Measurements from ENCODE around the gene SEBOX. TPM values are rescaled to one million over a fixed set of nuclear protein-coding genes. Genes with fewer than 3 reads are reported as not detected.
A peak's percentile ranks its signal among the peaks of the same experiment; 100 is the strongest.
"Not testable (repeated sequence)": the region's sequence is repeated elsewhere in the genome, so short reads cannot be mapped to it uniquely, and the experiment has no call there.

SEBOX gene
- total RNA-seq, 1 donor: not detected

GRCh38 chr17:28343491-28343932 is 21.5 kb downstream of the SEBOX start:
- H3K4me1 ChIP-seq (ENCODE audit: insufficient read depth, low read length): no peaks in the 10 kb centered on the region
- no peaks in the 10 kb centered on the region for H3K9me3 ChIP-seq (ENCODE audit: low read depth, low read length)
- H3K27me3 ChIP-seq (ENCODE audit: insufficient read depth, low read length): no peaks in the 10 kb centered on the region

DNA sequence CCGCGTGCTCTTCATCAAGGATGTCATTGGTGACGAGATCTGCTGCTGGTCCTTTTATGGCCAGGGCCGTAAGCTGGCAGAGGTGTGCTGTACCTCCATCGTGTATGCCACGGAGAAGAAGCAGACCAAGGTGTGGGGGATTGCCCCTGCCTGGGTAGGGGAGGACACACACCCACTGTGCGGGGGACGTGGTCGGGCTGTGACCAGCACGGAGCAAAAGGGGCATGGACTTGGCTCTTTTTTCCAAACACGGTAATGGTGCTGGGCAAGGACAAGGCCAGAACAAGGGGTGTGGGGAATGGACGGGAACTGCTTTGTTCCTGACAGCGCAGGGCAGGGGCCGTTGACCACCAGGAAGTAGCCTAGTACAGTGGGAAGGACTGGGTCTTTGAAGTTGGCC is 22.7 kb downstream of the SEBOX start:
- Histone ChIP-seq H3K27me3 (ENCODE audit: insufficient read depth, low read length) (no peaks in the 10 kb centered on the region), H3K9me3 (ENCODE audit: low read depth, low read length) (no peaks in the 10 kb centered on the region), H3K4me1 (ENCODE audit: insufficient read depth, low read length) (no peaks in the 10 kb centered on the region), H3K4me3 (ENCODE audit: low read length) (no peak overlapping the region)

More at GRCh38 chr17:28343491-28343932, 21.5 kb downstream of the SEBOX start:
- no peak overlapping the region for H3K4me3 ChIP-seq (ENCODE audit: low read length)

GRCh38 chr17:28341516-28341915 is 23.5 kb downstream of the SEBOX start:
- H3K27me3 ChIP-seq (ENCODE audit: insufficient read depth, low read length): no peaks in the 10 kb centered on the region
- H3K4me3 ChIP-seq (ENCODE audit: low read length): no peak overlapping the region

DNA sequence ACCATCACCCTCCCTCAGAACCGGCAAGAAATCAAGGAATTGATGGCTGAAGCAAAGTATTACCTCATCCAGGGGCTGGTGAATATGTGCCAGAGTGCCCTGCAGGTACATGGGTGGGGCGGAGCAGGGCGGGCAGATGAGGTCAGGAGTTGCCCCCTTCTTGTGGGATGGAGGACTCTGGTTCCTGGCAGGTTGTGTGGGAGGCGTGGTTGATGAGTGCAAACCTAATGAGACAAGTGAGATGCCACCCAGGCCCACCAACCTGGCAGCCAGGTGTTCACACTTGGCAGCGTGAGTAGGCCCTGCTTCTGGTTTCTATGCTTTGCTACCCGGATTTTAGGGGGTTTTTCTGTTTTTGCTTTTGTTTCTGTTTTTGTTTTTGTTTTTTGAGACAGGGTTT is 24.6 kb downstream of the SEBOX start:
- Histone ChIP-seq H3K27me3 (ENCODE audit: insufficient read depth, low read length) (no peaks in the 10 kb centered on the region), H3K4me3 (ENCODE audit: low read length) (no peak overlapping the region), H3K9me3 (ENCODE audit: low read depth, low read length) (no peaks in the 10 kb centered on the region), H3K4me1 (ENCODE audit: insufficient read depth, low read length) (peaks cover 14% of the 10 kb centered on the region)

More at GRCh38 chr17:28341516-28341915, 23.5 kb downstream of the SEBOX start:
- peaks cover 8% of the 10 kb centered on the region for H3K4me1 ChIP-seq (ENCODE audit: insufficient read depth, low read length)
- no peaks in the 10 kb centered on the region for H3K9me3 ChIP-seq (ENCODE audit: low read depth, low read length)

DNA sequence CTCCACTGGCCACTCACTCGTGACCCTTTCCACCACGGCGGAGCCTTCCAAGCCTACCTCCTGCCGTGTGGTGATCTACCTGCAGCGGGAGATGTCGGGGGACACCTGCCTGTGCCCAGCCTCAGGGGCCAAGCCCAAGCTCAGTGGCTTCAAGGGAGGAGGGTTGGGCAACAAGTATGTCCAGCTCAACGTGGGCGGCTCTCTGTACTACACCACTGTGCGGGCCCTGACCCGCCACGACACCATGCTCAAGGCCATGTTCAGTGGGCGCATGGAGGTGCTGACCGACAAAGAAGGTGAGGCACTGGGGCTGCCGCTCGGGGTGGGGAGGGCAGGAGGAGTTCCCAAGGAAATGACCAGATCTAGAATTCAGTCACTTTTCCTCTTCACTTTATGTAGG is 25.6 kb downstream of the SEBOX start:
- Histone ChIP-seq H3K27me3 (ENCODE audit: insufficient read depth, low read length) (no peaks in the 10 kb centered on the region), H3K9me3 (ENCODE audit: low read depth, low read length) (no peaks in the 10 kb centered on the region), H3K4me3 (ENCODE audit: low read length) (no peak overlapping the region), H3K4me1 (ENCODE audit: insufficient read depth, low read length) (peaks cover 20% of the 10 kb centered on the region)

DNA sequence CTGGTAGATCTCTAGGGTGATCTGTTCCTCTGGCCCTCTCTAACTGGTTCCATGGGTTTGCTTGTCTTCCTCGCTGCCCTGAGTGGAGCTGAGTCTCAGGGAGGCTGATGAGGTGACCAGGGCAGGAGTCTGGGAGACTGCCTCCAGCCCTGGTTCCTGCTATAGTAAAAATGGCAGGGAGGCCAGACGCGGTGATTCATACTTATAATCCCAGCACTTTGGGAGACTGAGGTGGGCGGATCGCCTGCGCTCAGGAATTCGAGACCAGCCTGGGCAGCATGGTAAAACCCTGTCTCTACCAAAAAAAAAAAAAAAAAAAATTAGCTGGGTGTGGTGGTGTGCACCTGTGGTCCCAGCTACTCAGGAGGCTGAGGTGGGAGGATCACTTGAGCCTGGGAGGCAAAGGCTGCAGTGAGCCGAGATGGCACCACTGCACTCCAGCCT is 26.2 kb downstream of the SEBOX start:
- not testable (repeated sequence) for H3K4me3 ChIP-seq (ENCODE audit: low read length); H3K9me3 ChIP-seq (ENCODE audit: low read depth, low read length); H3K27me3 ChIP-seq (ENCODE audit: insufficient read depth, low read length)
- peaks cover 26% of the 10 kb centered on the region for H3K4me1 ChIP-seq (ENCODE audit: insufficient read depth, low read length)

DNA sequence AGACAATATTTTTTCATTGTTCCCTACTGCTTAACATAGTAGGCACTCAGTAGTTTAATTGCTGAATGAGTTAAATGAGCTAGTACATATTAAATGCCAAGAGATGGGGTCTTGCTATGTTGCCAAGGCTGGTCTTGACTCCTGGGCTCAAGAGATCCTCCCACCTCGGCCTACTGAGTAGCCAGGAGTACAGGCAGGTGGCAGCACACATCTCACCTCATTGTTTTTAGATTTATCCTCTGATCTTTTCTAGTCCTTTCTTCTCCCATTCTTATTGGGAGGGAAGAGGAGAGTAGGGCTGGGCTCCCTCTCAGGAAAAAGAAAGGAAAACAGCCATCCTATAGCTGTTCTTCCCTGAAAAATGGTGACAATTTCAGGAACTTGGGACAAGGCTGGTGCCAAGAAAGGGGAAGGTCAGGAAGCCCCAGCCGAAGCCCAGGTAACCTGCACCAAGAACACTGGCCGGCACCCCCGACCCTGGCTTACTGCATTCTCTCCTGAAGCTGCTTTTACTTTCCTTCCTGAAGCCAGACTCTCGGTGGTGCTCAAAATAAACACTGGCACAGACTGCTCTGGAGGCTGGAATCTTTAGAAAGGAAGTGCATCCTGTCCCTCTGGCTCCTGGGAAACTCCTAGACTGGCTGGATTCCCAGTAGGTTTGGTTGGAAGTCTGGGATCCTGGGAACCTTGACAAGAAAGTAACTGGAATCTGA is 26.8 kb downstream of the SEBOX start:
- no peaks in the 10 kb centered on the region for H3K9me3 ChIP-seq (ENCODE audit: low read depth, low read length)
- H3K27me3 ChIP-seq (ENCODE audit: insufficient read depth, low read length): no peaks in the 10 kb centered on the region
- H3K4me1 ChIP-seq (ENCODE audit: insufficient read depth, low read length): peaks cover 32% of the 10 kb centered on the region
- no peak overlapping the region for H3K4me3 ChIP-seq (ENCODE audit: low read length)

DNA sequence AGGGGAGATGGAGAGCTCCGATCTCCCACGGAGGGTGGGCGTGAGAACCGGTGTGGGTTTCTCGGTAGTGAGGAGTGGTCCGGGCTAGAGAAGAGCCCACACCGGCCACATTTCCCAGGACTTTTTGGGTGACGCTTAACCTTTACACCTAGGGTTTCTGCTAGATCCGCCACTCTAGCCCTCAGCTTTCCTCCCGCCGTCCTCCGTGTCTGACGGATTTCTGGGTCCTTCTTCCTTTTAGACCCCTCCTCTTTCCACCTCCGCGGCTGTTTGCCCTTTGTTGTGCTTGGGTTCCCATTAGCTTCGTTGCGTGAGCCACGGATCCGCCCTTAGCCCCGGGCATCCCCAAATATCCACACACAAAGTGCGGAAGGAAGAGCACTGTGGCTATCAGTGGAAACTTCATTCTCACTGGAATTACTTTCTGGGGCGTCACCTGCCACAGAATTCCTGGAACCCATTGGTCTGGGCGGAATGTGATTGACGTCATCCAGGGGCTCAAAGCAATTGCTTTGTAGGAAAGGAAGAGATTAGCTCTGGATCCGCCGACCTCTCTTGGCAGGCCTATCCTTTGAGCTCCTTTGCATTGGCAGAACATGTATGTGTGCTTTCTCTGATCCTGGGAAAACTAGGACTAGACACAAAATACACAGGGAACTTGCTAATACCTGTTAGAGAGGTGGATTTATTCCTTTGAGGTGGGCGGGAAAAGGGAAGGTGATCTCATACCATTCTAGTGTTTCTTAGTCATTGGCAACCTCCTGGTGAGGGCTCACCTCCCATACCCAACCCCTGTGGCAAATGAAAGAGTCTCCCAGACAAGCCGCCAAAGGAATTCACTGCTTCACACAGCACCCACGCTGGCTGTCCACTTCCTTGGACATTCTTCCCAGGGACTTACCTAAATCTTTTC is 28.8 kb downstream of the SEBOX start:
- Histone ChIP-seq H3K9me3 (ENCODE audit: low read depth, low read length) (no peaks in the 10 kb centered on the region), H3K27me3 (ENCODE audit: insufficient read depth, low read length) (no peaks in the 10 kb centered on the region), H3K4me1 (ENCODE audit: insufficient read depth, low read length) (peaks cover 34% of the 10 kb centered on the region), H3K4me3 (ENCODE audit: low read length) (peak overlapping the region; percentile 53)

- Histone ChIP-seq H3K4me3 (ENCODE audit: low read length) (peak within 1 kb of the TSS; percentile 53), H3K9me3 (ENCODE audit: low read depth, low read length) (no peaks in the 10 kb centered on the region), H3K4me1 (ENCODE audit: insufficient read depth, low read length) (peaks cover 34% of the 10 kb centered on the region), H3K27me3 (ENCODE audit: insufficient read depth, low read length) (no peaks in the 10 kb centered on the region)
These were observed 29.6 kb downstream of the SEBOX start, which contains the start of the genes IFT20 and TNFAIP1 for GRCh38 chr17:28335201-28335958. TSS of gene IFT20 (minus strand) at chr17:28335472. CDS start at chr17:28331985, 3,487 bp downstream. TSS of gene TNFAIP1 (plus strand) at chr17:28335761. CDS start at chr17:28339522, 3,761 bp downstream.

- Histone ChIP-seq H3K27me3 (ENCODE audit: insufficient read depth, low read length) (no peaks in the 10 kb centered on the region), H3K4me3 (ENCODE audit: low read length) (peak overlapping the region; percentile 53), H3K9me3 (ENCODE audit: low read depth, low read length) (no peaks in the 10 kb centered on the region), H3K4me1 (ENCODE audit: insufficient read depth, low read length) (peaks cover 34% of the 10 kb centered on the region)
These were observed 30.3 kb downstream of the SEBOX start for GRCh38 chr17:28334666-28335200.

GRCh38 chr17:28334171-28334570 is 30.8 kb downstream of the SEBOX start:
- no peaks in the 10 kb centered on the region for H3K27me3 ChIP-seq (ENCODE audit: insufficient read depth, low read length)
- peak overlapping the region; percentile 53 for H3K4me3 ChIP-seq (ENCODE audit: low read length)
- H3K9me3 ChIP-seq (ENCODE audit: low read depth, low read length): no peaks in the 10 kb centered on the region
- peaks cover 34% of the 10 kb centered on the region for H3K4me1 ChIP-seq (ENCODE audit: insufficient read depth, low read length)

DNA sequence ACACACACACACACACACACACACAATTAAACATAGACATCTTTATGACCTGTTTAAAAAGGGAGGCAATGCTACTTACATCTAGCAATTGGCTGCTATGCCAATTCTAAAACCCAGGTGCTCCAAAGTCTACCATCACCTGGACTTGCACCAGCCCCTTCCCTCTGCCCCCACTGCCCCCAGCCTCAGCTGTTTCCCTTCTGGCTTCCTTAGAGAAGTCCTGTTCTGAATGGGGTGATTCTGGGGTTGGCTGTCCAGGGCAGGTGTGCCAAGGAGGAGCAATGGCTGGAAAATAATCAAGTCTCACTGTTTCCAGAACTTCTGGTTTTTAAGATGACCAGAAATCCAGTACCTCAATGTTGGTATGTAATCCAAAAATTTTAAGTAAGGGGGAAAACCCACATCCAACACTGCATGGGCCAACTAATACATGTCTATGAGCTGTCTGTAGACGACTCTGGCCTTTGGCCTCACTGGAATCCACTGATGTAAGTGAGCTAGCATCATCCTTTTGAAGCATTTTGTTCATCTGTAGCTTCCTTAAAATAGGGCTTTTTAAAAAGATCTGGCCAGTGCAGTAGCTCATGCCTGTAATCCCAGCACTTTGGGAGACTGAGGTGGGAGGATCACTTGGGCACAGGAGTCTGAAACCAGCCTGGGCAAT is 31.8 kb downstream of the SEBOX start:
- Histone ChIP-seq H3K4me3 (ENCODE audit: low read length) (no peak overlapping the region), H3K27me3 (ENCODE audit: insufficient read depth, low read length) (no peaks in the 10 kb centered on the region), H3K4me1 (ENCODE audit: insufficient read depth, low read length) (peaks cover 34% of the 10 kb centered on the region), H3K9me3 (ENCODE audit: low read depth, low read length) (no peaks in the 10 kb centered on the region)

DNA sequence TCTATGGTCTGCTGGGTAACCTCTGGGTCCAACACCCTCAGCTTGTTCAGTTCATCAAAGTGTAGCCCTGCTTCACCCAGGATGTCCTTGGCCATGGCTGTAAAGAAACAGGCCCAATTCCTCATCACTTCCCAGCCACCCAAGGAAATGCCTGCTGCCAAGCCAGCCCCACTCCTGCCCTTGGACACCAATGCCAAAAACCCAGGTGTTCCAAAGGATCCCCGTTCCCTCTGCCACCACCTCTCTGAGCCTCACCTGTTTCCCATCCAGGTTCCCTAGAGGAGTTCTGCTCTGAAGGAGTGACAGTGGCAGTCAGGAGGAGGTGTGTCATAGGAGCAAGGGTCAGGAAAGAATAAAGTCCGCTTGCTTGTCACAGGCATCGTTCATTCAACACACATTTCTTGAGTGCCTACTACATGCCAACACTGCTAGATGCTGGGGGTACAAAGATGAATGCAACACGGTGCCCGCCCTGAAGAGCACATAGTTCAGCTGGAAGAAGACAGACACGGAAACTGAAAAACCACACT is 33.0 kb downstream of the SEBOX start:
- Histone ChIP-seq H3K4me1 (ENCODE audit: insufficient read depth, low read length) (peaks cover 31% of the 10 kb centered on the region), H3K27me3 (ENCODE audit: insufficient read depth, low read length) (no peaks in the 10 kb centered on the region), H3K4me3 (ENCODE audit: low read length) (no peak overlapping the region), H3K9me3 (ENCODE audit: low read depth, low read length) (no peaks in the 10 kb centered on the region)

- Histone ChIP-seq H3K4me1 (ENCODE audit: insufficient read depth, low read length) (peaks cover 20% of the 10 kb centered on the region), H3K9me3 (ENCODE audit: low read depth, low read length) (no peaks in the 10 kb centered on the region), H3K4me3 (ENCODE audit: low read length) (no peak overlapping the region), H3K27me3 (ENCODE audit: insufficient read depth, low read length) (no peaks in the 10 kb centered on the region)
These were observed 34.3 kb downstream of the SEBOX start for GRCh38 chr17:28330671-28331070.
